Effector memory CD4-positive, alpha-beta T cell (primary cell): ENCODE results near the gene GPR39.

Source experiments
- DNase-seq, 3 donors: peaks; one replicate each; pipeline ENCODE4 v3.0.0-alpha.2; 2020
- H3K27ac ChIP-seq: 2 replicates; pipeline ENCODE4 v1.7.0; 2013; ENCODE audit warnings: mild to moderate bottlenecking, low read length, moderate library complexity; ENCODE audit not compliant: insufficient read depth, poor library complexity, severe bottlenecking
- H3K27me3 ChIP-seq: replicated peaks from 2 replicates; pipeline ENCODE4 v1.7.0; 2013; ENCODE audit warnings: mild to moderate bottlenecking, low read length; ENCODE audit not compliant: insufficient read depth, control insufficient read depth, poor library complexity, severe bottlenecking
- H3K36me3 ChIP-seq: 2 replicates; pipeline ENCODE4 v1.7.0; 2013; ENCODE audit warnings: mild to moderate bottlenecking, low read length, moderate library complexity; ENCODE audit not compliant: control insufficient read depth, insufficient read depth
- H3K4me1 ChIP-seq: 2 replicates; pipeline ENCODE4 v1.7.0; 2013; ENCODE audit warnings: low read length, mild to moderate bottlenecking; ENCODE audit not compliant: control insufficient read depth, insufficient read depth, poor library complexity, severe bottlenecking
- H3K4me3 ChIP-seq: 2 replicates; pipeline ENCODE4 v1.7.0; 2013; ENCODE audit warnings: low read length, low read depth, mild to moderate bottlenecking; ENCODE audit not compliant: insufficient read depth, poor library complexity, severe bottlenecking
- H3K9me3 ChIP-seq: 2 replicates; pipeline ENCODE4 v1.7.0; 2013; ENCODE audit warnings: mild to moderate bottlenecking, low read length, moderate library complexity; ENCODE audit not compliant: control insufficient read depth

GPR39 gene

DNA sequence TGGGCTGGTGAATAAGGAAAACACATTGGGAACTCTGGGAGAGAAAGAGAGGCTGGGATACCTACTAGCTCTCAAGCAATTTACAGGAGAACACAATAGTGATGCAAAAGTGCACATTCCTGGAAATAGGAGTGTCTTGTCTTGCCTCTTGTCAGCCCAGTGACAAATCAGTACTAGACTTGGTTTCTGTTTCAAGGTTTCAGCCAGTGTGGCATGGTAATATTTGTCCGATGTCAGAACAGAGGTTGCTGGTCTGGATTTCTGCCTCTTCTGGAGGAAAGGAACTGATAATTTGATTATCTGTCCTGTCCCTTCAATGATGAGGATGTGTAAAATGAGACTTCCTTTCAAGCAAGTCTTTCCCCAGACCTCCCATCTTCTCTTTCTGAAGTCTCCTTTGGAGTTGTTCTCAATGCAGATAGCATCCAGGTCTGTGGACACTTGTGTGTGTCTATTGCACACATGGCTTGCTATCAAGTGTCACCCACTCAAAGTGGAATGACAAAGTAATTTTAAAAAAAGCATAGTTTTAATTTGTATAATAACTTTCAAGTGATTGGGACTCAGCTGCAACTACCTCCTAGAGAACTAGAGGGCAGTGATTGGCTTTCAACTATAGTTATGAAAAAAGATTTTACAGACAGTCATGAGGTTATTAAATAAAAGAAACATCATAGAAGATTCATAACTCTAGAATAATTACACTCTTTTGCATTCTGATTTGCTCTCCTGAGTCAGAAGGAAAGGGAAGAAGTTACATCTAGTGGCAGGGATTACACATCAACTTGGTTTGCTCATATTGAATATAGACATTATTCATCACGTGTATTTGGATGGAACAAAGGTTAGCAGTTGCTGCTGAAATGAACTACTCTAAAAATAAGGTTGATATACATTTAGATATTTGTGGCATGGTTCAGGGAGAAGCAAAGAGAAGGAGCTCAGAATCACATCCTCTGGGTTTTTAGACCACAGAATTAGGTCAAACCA is 4.5 kb downstream of the GPR39 start:
- Histone ChIP-seq H3K27me3 (peaks cover 3% of the 10 kb centered on the region), H3K4me3 (no peak overlapping the region), H3K9me3 (no peaks in the 10 kb centered on the region), H3K4me1 (no peaks in the 10 kb centered on the region), H3K27ac (no peak overlapping the region), H3K36me3 (no peaks in the 10 kb centered on the region)
- no peak for DNase-seq

DNA sequence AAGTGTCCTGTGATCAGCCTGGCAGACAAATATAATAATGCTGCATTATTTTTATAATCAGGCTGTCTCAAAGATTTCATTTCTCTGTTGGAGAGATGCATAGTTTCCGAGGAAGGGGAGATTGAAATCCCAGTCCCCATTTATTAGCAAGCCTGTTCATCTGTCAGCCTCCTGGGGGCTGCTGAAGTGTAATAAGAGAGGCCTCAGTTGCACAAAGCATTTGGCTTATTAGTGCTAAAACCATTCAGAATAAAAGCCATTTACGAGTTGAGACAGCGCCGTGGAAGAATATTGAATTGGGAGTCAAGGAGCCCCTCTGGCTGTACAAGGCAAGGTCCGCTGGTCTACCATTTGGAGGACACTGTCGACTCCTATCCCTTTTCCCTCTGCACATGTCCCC is 6.1 kb downstream of the GPR39 start:
- Histone ChIP-seq H3K9me3 (no peaks in the 10 kb centered on the region), H3K36me3 (no peaks in the 10 kb centered on the region), H3K27ac (no peak overlapping the region), H3K4me3 (no peak overlapping the region), H3K27me3 (peaks cover 3% of the 10 kb centered on the region), H3K4me1 (no peaks in the 10 kb centered on the region)
- DNase-seq, result no peak

DNA sequence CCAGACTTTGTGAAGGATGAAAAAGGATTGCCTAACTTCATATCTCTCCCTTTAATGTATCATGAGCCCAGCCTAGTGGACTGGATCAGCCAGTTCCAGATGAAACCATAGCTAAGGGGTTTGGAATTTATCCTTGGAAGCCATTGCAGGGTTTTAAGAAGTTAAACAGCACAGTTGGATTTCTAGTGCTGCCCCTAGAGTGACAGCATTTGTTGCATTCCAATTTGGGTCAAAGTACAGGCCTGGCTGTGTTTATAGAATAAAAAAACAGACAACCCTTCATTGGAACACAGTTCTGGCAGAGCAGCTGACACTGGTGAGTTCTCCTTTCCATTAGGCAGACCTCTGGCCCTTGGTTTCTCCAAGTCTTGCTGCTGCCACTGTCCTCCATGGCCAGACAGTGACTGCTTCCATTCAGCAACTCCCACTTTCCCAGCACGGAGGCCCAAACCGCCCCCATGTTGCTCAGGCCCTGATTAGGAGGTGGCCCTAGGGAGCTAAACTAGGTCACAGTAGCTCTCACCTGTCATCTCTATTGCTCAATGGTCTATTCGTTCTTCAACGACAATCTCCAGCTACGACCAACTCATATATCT is 8.0 kb downstream of the GPR39 start:
- Histone ChIP-seq H3K4me3 (no peak overlapping the region), H3K4me1 (no peaks in the 10 kb centered on the region), H3K36me3 (no peaks in the 10 kb centered on the region), H3K27ac (no peak overlapping the region), H3K27me3 (no peaks in the 10 kb centered on the region), H3K9me3 (no peaks in the 10 kb centered on the region)
- no peak for DNase-seq

DNA sequence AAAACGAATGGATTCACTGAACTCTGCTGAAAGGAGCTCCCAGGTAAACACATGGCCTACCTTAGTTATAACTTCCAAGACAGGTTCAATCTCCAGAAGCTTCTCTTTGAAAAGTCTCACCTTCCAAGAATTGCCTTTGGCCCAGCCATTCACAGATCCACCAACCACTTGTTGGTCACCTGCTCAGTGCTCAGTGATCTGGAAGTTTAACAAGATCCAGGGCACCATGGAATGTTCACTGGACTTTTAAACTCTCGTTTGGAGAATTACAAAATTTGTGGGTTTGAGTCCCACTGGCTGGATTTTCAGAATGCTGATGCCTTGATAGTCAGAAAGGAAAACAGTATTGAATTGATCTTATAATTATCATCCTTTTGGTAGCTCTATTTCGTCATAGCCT is 9.4 kb downstream of the GPR39 start:
- no peak for DNase-seq

DNA sequence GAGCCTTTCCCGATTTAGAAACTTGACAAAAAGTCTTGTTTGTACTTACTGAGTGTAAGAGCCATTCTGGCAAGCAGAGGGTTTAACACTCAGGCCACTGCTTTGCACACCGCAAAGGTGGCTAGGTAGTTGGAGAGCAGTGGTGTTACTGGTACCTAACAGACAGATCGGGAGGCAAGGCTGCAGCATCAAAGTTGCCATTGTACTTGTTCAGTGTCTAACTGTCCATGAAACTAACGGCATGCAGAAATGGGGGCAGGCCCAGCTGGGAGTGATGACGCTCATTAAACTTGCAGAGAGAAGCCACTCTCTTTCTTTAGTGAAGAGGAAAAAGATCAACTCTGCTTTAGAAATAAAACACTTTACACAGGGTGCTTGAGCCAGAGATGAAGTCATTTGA is 10.1 kb downstream of the GPR39 start:
- DNase-seq, result no peak
- H3K27ac ChIP-seq, result no peak overlapping the region

More for the DNA sequence above, 9.4 kb downstream of the GPR39 start:
- Histone ChIP-seq H3K9me3 (no peaks in the 10 kb centered on the region), H3K36me3 (no peaks in the 10 kb centered on the region), H3K4me3 (no peak overlapping the region), H3K4me1 (no peaks in the 10 kb centered on the region), H3K27ac (no peak overlapping the region), H3K27me3 (no peaks in the 10 kb centered on the region)

DNA sequence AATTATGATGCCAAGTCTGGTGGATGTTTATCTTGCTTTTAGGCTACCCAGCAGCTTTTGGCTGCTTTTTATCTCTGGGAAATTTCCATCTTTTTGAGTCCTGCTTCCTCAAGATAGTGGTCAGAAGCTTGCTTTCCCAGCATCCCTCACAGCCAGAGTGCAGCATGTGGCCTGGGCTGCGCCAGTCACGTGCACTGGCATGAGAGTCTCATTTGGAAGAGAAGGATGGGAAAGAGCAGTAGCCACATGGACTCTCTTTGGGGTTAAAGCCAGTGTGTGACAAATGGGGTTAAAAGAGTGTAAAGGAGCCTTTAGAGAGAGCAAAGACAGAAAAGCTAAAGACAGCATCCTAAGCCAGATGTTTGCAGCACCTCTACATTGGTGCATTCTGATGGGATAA is 12.7 kb downstream of the GPR39 start:
- Histone ChIP-seq H3K4me3 (no peak overlapping the region), H3K9me3 (no peaks in the 10 kb centered on the region), H3K4me1 (no peaks in the 10 kb centered on the region), H3K36me3 (no peaks in the 10 kb centered on the region), H3K27ac (no peak overlapping the region), H3K27me3 (no peaks in the 10 kb centered on the region)
- DNase-seq, result no peak

More for the DNA sequence above, 10.1 kb downstream of the GPR39 start:
- Histone ChIP-seq H3K4me1 (no peaks in the 10 kb centered on the region), H3K27me3 (no peaks in the 10 kb centered on the region), H3K4me3 (no peak overlapping the region), H3K36me3 (no peaks in the 10 kb centered on the region), H3K9me3 (no peaks in the 10 kb centered on the region)

DNA sequence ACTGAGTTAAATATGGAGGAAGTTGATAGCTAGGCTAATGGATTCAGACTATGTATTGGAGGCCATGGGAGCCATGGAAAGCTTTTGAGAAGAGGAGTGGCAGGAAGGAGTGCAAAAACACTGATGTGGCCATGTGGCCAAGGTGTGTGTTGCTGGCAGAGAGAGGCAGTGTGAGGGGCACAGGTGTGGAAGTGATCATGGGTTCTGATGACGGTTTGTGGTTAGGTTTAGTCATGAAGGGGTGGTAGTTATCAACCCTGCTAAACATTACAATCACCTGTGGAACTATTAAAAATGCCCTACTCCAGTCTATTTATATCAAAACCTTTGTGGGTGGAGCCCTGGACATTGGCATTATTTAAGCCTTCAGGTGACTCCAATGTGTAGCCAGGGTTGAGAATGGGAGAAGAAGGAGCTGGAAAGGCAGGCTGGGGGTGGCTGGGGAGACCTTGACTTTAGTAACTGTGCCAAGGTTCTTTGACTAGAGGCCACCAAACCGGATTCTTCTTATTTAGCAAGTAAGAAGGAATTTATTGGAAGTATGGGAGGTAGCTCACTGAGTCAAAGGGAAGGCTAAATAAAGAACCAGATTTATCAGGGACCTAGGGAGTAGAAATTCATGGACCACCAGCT is 13.5 kb downstream of the GPR39 start:
- Histone ChIP-seq H3K4me3 (no peak overlapping the region), H3K36me3 (no peaks in the 10 kb centered on the region), H3K27me3 (no peaks in the 10 kb centered on the region), H3K9me3 (no peaks in the 10 kb centered on the region), H3K27ac (no peak overlapping the region), H3K4me1 (no peaks in the 10 kb centered on the region)
- DNase-seq, result no peak

DNA sequence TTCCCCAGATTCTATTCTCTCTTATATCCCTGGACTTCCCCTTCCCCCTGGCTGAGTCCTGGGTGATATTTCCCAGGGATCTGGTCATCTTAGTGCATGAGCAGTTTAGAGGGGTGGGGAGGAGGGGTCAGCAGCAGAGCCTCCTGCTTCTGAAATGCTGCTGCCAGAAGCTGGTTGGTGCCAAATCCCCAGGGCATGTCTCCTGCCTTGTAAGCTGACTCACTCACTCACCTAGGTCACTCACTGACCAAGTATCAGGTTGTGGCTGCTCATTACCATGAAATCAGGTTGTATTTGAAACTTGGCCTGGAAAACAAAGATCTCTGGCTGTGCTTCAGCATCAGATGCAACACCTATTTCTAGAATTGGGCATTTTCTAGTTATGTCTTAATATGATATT is 14.3 kb downstream of the GPR39 start:
- H3K27me3 ChIP-seq, result no peaks in the 10 kb centered on the region
- H3K4me1 ChIP-seq, result no peaks in the 10 kb centered on the region
- no peak overlapping the region for H3K27ac ChIP-seq
- DNase-seq, result no peak
- no peaks in the 10 kb centered on the region for H3K36me3 ChIP-seq
- H3K9me3 ChIP-seq, result no peaks in the 10 kb centered on the region
- H3K4me3 ChIP-seq, result no peak overlapping the region

DNA sequence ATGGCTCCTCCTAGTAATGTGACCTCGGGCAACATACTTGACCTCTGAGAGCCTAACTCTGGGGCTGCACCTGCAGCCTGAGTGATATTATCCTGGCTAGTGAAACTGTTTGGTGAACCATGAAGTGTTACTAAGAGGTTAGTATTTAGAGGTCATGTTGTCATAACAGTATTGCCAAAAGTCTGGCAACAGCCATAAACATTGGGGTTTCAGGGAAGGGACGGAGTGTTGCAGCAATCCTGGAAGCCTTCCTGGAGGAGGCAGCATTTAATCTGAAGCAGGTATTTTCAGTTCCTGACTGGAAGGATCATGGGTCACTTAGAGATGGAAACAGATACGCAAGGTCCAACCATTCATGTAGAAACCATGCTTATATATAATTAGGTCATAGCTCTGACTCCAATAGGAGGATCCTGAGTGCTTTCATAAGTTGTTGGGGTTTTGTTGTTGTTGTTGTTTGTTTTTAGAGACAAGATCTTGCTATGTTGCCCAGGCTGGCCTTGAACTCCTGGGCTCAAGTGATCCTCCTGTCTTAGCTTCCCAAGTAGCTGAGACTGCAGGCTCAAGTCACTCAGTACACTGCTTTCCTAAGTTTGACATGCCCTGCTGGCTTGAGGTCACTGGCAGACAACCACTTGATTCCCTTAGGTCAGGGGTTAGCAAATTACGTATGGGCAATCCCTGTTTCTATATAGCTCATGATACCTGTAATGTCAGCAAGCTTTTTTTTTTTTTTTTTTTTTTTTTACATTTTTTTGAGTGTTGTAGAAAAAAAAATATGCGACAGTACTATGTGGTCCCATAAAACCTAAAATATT is 21.5 kb downstream of the GPR39 start:
- Histone ChIP-seq H3K27ac (no peak overlapping the region), H3K36me3 (no peaks in the 10 kb centered on the region), H3K9me3 (no peaks in the 10 kb centered on the region), H3K27me3 (no peaks in the 10 kb centered on the region), H3K4me1 (no peaks in the 10 kb centered on the region), H3K4me3 (no peak overlapping the region)
- DNase-seq, result no peak
